GM18873 (cell line): Measurements from ENCODE around the gene FKBP10.
A peak's percentile ranks its signal among the peaks of the same experiment; 100 is the strongest.
"Not testable (repeated sequence)": the region's sequence is repeated elsewhere in the genome, so short reads cannot be mapped to it uniquely, and the experiment has no call there.

ENCODE experiments used
- ATAC-seq: cut with Tn5 transposase; IDR thresholded peaks from one replicate; pipeline ENCODE4 v1.9.1; 2021; ENCODE audit warnings: mild to moderate bottlenecking, moderate library complexity, moderate number of reproducible peaks; ENCODE audit not compliant: unreplicated experiment, low FRiP score

Gene FKBP10

DNA sequence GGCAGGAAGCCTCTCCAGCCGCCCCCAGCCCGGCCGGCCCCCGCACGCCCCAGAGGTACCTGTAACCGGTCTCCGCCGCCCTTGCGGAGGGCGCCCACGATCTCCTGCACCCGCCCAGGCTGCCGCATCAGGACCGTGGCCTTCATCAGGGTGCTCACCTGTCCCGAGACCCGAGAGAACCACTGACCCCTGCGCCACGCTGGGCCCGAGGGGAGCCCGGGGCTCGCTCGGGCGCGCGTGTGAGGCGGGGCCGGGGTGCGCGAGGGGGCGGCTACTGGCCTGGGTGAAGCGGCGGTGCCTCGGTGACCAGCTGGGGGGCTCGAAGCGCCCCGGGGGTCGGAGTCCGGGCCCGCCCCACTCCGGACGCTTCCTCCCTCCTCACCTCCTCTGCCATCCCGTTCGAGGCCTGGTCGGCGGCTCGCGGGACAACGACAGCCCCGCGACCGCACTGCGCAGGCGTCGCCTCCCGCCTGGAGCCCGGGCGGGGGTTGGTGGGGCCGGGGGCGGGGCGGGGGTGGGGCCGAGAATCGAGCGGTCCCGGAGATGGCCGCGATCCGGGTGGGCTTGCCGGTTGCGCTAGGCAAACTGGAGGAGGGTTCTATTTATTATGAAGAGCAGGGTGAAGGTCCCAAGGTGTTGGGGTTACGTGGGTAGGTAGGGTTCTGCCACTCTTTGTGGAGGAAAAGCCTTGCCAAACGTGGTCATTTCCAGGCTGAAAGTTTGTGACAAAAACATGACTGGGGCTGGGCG, 23.2 kb downstream of the FKBP10 start, which contains the start of gene NT5C3B:
Gene NT5C3B, minus strand, starts transcription at position 433 of the 750 bp plus-strand sequence. Its CDS starts 39 bp downstream, at position 394.
- ATAC-seq: no peak

DNA sequence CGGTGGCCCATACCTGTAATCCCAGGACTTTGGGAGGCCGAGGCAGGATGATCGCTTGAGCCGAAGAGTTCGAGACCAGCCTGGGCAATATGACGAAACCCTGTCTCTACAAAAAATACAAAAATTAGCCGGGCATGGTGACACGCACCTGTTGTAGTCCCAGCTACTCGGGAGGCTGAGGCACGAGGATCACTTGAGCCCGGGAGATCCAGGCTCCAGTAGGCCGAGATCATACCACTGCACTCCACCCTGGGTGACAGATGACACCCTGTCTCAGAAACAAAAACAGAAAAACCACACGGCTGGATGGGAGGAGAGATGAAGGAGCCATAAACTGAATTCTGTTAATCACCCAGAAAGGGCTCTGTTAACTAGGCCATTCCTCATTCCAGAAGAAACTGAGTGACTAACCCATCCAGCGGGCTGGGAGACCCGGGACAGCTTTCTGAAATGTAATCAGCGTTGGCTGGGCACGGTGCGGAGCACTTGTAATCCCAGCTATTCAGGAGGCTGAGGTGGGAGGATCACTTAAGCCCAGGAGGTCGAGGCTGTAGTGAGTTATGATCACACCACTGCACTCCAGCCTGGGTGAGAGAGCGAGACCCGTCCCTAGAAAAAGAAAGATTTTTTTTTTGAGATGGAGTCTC, 23.9 kb downstream of the FKBP10 start:
- no peak for ATAC-seq

DNA sequence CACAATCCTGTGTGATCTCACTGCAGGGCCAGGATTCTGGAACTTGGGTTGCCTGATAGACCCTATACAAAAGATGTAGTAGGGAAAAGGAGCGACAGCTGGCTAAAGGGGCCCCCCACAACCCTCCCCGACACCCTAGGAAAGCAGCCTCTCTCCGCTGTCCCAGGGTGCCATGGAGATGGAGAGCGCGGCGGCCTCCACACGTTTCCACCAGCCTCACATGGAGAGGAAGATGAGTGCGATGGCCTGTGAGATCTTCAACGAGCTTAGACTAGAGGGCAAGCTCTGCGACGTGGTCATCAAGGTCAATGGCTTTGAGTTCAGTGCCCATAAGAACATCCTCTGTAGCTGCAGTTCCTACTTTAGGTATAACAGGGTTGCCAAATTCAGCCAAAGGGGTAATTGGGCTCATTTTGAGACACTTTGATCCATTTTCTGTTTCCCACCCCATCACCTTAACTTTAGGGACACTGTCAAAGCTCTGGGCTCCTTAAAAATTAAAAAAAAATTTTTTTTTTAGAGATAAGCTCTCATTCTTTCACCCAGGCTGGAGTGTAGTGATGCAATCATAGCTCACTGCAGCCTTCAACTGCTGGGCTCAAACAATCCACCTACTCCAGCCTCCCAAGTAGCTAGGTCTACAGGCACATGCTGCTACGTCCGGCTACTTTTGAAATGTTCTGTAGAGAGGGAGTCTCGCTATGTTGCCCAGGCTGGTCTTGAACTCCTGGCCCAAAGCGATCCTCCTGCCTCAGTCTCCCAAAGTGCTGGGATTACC, 25.1 kb downstream of the FKBP10 start, which contains the start of gene KLHL10:
Gene KLHL10, plus strand, starts transcription at position 65 of the 778 bp plus-strand sequence. Its CDS starts 108 bp downstream, at position 173.
- no peak for ATAC-seq

DNA sequence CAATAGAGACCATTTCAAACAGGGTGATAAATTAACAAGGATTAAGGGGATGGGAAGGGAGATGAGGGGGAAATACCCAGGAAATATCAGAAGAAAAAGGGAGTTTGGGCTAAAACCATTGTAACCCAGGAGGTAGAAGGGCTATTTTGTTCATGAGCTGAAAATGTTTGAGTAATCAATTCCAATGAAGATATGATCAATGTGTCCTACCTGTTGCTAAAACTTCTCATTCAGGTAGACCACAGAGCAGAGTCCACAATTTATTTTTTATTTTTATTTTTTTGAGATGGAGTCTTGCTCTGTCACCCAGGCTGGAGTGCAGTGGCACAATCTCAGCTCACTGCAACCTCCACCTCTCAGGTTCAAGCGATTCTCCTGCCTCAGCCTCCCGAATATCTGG, 26.6 kb downstream of the FKBP10 start:
- not testable (repeated sequence) for ATAC-seq

DNA sequence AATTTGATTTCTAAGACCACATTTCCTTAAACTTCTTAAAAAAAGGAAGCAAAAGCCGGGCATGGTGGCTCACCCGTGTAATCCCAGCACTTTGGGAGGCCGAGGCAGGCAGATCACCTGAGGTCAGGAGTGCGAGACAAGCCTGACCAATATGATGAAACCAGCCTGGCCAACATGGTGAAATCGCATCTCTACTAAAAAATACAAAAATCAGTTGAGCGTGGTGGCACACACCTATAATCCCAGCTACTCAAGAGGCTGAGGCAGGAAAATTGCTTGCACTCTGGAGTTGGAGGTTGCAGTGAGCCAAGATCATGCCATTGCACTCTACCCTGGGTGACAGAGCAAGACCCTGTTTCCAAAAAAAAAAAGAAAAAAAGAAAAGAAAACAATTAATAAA, 28.0 kb downstream of the FKBP10 start:
- ATAC-seq: not testable (repeated sequence)

DNA sequence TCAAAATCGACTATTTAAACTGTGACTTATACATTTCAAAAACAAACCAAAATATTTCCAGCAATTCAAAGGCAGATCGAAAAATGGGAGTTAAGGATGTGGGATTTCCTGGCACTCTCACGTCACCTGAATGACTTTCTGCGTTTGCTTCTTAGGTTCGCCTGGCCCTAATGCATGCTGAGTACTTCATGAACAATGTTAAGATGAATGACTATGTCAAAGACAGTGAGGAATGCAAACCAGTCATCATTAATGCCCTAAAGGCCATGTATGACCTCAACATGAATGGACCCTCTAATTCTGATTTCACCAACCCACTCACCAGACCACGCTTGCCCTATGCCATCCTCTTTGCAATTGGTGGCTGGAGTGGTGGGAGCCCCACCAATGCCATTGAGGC, 32.2 kb downstream of the FKBP10 start:
- ATAC-seq: no peak

DNA sequence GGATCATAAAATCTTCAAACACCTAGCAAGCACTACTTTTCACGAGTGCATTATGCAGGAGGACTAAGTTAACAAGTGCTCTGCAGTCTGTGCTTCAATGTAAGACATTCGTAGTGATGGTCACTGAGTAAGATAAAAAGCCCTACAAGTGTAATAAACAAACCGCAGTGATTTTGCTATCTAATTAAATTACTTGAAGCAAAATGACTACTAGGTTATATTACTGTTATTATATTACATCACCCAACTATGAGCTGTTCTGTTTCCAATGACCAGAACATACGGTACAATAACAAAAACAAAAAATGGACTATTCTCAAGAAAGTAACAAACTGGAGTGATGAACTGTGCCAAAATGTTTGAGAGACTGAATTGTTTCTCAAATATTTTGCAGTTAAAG, 36.0 kb downstream of the FKBP10 start:
- ATAC-seq: no peak

DNA sequence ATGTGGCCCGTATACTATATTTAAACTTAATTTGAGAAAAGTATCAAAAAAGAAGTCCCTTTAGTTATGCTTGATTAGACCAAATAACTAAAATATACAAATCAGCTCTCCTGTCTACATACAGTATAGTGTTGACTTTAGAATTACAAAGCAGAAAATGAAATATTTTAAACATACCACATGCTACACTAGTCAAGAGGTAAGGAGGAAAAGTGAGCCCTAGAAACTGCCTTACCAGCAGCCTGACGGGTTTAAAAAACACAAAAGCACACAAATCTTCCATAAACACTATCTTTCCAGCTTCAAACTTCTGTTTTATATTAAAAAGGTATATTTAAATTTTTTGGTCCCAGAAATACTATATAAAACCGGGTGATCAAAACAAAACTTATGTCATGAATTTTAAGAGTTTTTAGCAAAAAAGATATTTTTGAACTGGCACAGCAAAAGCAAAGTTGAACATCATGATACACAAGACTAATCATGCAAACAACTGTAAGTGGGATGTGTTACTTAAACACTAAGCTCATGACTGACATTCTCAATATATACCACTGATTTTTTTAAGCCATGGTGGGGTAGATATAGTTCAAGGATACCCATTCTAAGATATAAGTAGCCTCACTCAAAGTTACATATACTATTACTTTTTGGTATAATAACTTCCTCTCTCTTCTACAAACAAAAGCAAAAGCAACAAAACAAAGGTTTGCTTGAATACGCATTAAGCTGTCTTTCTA, 36.6 kb downstream of the FKBP10 start:
- ATAC-seq: no peak

DNA sequence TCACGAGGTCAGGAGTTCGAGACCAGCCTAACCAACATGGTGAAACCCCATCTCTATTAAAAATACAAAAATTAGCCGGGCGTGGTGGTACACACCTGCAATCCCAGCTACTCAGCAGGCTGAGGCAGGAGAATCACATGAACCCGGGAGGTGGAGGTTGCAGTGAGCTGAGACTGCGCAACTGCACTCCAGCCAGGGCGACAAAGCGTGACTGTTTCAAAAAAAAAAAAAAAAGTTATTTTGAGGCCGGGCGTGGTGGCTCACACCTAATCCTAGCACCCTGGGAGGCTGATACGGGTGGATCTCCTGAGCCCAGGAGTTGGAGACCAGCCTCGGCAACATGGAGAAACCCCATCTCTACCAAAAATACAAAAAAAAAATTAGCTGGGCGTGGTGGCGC, 38.6 kb downstream of the FKBP10 start:
- ATAC-seq: not testable (repeated sequence)

DNA sequence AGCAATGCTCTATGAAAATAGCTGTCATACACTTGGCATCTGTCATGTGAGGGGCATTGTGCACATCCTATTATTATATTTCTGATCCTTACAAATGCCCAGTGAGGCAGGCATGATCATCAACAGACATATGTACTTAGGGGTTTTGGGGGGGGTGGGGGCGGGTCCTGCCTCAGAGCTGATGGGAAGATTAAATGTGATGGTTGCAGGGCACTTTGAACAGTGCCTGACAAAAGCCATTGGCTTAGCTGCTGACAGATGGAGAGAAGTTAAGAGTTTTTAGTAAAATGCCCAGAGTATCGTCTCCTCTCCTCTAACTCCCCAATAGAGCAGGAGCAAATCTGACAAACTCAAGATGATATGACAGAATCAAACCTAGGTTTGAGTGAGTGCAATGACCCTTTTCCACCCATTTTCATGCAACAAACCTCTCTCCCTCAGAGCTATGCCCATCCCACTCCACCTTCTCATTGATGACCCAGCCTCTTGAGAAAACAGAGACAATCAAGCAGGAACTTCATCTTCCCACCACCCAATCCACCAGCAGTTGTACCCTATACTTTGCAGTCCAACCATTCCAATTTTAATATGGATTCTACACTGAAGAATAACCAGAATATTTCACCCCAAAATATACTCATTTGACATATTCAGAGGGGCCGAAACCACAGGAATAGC, 47.6 kb downstream of the FKBP10 start:
- no peak for ATAC-seq

DNA sequence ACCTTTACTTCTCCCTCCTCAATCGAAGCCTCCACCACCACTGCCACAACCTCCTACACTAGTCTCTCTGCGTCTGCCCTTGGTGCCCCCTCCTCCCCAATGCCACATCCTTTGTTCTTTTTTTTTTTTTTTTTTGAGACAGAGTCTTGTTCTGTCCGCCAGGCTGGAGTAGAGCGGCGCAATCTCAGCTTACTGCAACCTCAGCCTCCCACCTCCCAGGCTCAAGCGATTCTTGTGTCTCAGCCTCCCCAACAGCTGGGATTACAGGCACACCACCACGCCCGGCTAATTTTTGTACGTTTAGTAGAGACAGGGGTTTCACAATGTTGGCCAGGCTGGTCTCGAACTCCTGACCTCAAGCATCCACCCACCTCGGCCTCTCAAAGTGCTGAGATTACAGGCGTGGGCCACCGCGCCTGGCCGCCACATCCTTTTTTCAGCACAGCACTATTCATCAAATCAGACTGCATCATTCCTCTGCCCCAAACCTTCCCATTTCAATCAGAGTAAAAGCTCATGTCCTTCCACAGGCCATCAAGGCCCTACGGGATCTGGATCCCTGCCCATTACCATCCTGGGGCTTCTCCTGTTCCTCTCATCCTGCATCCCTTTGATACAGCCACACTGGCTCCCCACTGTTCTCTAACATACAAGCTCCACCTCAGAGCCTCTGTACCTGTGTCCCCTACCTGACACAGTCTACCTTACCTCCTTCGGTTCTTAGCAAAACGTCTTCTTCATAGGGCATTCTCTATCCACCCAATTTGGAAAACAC, 50.5 kb downstream of the FKBP10 start:
- no peak for ATAC-seq

DNA sequence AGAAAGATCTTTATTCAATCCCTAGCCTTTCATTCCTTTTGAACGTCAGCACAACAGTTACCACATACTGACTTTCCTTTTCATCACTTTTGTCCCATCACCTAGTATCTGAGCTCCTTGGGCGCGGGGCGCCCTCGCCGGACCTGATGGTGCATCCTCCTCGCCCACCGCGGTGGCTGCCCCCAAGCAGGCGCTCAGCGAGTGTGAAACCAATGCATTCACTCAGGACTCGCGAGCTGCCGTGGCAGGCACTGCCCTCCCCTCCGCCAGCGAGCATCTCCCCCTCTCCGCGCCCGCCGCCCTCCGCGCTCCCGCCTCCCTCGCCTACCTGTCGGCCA, 51.7 kb downstream of the FKBP10 start:
- peak; percentile 23 for ATAC-seq

DNA sequence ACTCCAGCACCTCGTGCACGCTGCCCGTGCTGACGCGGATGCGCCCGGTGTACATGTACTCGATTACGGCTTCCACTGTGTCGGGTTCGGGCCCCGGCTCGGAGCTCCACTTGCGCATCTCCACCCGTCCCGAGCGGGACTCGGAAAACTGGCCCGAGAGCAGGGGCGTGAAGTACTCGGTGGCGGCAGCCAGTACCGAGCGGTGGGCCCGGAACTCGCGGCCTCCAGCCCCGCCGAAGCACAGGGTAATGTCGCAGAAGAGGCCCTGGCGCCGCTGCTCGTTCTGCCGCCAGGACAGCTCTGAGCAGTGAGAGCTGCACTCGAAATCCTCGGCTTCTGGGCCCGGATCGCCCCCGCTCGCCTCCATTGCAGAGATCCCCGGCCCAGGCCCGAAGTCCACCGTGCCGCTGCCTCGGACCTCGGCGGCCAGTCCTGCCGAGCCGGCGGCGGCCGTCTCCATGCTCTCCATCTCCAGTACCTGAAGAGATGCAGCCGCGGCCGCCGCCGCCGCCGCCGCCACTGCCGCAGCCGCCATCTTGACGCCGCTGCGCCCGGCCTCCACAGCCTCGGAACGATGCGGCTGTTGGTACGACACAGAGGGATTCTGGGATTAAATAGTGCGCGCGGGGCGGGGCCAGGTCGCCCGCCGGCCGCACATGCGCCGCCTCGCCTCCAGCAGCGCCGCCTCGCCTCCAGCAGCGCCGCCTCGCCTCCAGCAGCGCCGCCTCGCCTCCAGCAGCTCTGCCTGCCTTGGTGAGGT, 52.2 kb downstream of the FKBP10 start, which contains the start of gene KLHL11:
Gene KLHL11, minus strand, starts transcription at position 588 of the 760 bp plus-strand sequence. Its CDS starts 53 bp downstream, at position 535.
- peak; percentile 80 for ATAC-seq

DNA sequence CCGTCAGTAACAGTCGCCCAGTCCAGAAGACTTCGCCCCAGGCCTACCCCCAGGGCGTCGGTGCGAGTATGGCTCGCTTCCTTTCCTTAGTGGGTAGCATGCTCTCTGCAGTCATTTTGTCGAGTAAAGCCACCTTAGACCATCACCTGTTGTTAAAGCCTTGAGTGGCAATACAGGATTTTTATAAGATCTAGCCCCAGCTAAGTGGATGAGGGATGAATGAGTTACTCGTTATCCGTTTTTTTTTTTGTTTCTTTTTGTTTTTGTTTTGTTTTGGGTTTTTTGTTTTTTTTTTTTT, 52.7 kb downstream of the FKBP10 start:
- no peak for ATAC-seq

DNA sequence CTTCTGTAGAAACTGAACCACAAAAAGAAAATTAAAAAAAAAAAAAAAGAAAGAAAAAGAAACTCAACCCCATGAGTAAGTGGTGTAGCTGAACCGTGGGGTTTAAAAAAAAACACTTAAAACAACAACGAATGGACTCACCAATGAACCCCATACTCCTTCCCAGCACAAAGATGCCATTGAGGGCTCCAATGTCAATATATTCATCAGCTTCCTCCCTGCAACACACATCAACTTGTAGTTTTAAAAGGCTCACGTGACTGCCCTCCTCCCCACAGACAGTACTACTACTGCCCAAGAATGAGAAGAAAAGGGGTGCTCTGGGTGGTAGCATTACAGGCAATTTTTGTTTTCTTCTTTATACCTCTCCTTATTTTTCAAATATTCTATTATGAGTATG, 55.8 kb downstream of the FKBP10 start:
- ATAC-seq: no peak

DNA sequence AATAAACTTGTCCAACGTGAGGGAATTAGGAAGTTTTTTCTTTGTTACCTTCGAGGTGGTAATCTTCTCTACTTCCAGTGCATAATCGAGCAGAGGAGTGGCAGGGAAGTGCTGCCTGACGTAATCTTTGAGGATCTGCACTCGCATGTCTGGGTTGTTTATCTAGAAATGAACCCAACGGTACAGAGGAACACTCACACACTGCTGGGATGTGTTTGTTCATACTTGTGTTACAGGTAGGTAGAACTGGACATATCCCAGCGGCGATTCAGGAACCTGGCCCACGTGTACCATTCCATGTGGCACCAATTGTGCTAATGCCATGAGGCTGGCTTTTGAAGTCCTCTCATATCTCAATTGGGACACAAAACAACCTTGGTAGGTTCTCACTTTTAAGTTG, 56.6 kb downstream of the FKBP10 start:
- ATAC-seq: no peak

DNA sequence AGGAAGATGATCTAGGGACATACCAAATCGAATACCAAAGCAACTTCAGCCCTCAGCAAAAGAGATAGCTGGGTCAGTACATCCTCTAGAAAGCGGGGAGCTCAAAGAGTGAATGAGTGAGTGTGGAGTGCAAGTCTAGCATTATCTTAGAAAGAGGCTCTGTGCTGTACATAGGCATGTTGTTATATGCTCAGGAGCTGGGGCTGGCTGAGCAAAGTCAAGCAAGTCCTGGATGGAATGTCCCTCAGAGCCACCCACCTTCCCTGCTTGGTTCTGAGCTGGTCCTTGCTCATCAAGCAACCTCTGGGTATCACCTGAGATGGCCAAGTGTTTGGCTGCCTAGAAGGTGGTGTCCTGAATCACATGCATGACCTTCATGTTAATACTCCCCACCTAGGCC, 57.3 kb downstream of the FKBP10 start:
- no peak for ATAC-seq

DNA sequence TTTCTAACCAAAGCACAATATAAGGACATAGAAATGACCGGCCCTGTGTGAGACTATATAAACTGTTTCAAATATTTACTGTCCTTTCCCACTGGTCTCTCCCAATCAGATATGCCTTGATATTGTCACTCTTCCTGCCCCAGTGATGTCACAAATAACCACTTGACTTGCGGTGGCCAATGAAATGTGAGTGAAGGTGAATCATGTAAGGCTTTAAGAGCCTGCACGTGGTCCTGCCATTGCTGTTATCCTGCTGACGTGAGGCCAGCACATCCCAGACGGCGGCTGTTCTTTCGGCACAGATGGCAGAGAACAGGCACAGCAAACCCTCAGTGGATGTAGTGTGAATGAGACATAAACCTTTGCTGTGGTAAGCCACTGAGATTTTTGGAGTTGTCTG, 57.8 kb downstream of the FKBP10 start:
- ATAC-seq: no peak

DNA sequence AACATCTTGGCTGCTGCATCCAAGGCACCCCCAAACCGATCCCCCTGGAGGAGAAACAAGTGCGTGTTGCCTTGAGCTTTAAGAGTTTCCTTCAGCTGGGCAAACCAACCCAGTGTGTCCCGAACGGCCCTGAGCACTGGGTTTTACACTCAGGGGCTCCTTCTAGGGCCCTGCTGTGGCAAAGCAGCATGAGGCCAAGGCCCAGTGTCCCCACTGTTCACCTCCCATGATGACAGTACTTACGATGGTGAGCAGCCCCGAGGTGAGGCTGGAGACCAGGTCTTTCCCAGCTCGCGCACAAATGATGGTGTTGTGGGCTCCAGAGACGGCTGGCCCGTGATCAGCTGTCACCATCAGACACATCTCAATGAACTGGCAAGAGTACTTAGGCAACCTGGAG, 59.0 kb downstream of the FKBP10 start:
- no peak for ATAC-seq
